MCF 10A (cell line): Measurements from ENCODE around the gene ZNF592. TPM values are rescaled to one million over a fixed set of nuclear protein-coding genes. Genes with fewer than 3 reads are reported as not detected.
A peak's percentile ranks its signal among the peaks of the same experiment; 100 is the strongest.

Experiments used
- BruUV-seq: library from RNA; stranded (reverse); fragments of 400-500 nt; replicated peaks from 2 replicates; lab custom pipeline; 2021; lab: Mats Ljungman, UMichigan
- CTCF ChIA-PET: fragments of 300-600 bp; sonication (Branson Sonifier 250); formaldehyde crosslinking; extraction: SDS; loops from one replicate; lab custom pipeline; 2021; ENCODE audit warnings: antibody characterized with exemption, inconsistent platforms; lab: Yijun Ruan, JAX
- POLR2A ChIA-PET: fragments of 300-600, 350-650 bp; sonication (Branson Sonifier 250); formaldehyde crosslinking; extraction: SDS; loops from one replicate; lab custom pipeline; 2020; ENCODE audit warnings: antibody characterized with exemption, inconsistent platforms; lab: Yijun Ruan, JAX
- DNase-seq: peaks from one replicate; pipeline ENCODE4 v3.0.0-alpha.2; 2018; ENCODE audit not compliant: unreplicated experiment
- H3K27ac Mint-ChIP-seq: one replicate; pipeline ENCODE4 v1.8.0; 2022; ENCODE audit warnings: mild to moderate bottlenecking, low read depth, mixed read lengths; ENCODE audit not compliant: unreplicated experiment
- H3K27me3 Mint-ChIP-seq: one replicate; pipeline ENCODE4 v1.8.0; 2022; ENCODE audit warnings: mixed read lengths; ENCODE audit not compliant: insufficient read depth, unreplicated experiment
- H3K36me3 Mint-ChIP-seq: one replicate; pipeline ENCODE4 v1.8.0; 2022; ENCODE audit warnings: mild to moderate bottlenecking, moderate library complexity, mixed read lengths; ENCODE audit not compliant: insufficient read depth, unreplicated experiment
- H3K4me1 Mint-ChIP-seq: one replicate; pipeline ENCODE4 v1.8.0; 2022; ENCODE audit warnings: mixed read lengths; ENCODE audit not compliant: insufficient read depth, unreplicated experiment
- H3K4me3 Mint-ChIP-seq: one replicate; pipeline ENCODE4 v1.8.0; 2022; ENCODE audit warnings: mild to moderate bottlenecking, moderate library complexity, mixed read lengths; ENCODE audit not compliant: unreplicated experiment
- H3K9me3 Mint-ChIP-seq: one replicate; pipeline ENCODE4 v1.8.0; 2022; ENCODE audit warnings: mixed read lengths; ENCODE audit not compliant: unreplicated experiment
- intact Hi-C: fragments of 100-400 bp; cut with micrococcal nuclease; formaldehyde crosslinking; loops from 2 replicates; pipeline ENCODE4 v1.14.1; 2022
- total RNA-seq: library from RNA; stranded (reverse); gene quantifications from 2 replicates; pipeline ENCODE4 v1.2.3, GENCODE V29; 2022
- TF ChIP-seq, protein P1 (sequence below): fragments of 200-600 bp; IDR thresholded peaks from one replicate; pipeline ENCODE4 v1.8.0; 2022; ENCODE audit warnings: antibody characterized with exemption, mild to moderate bottlenecking; ENCODE audit not compliant: unreplicated experiment

Gene ZNF592
- total RNA-seq, 1 experiment from 2014 or later: 27.5 TPM

- no TSS peak for BruUV-seq
- Mint-ChIP-seq H3K4me1 (no peaks in the 10 kb centered on the region), H3K4me3 (no peak overlapping the region), H3K27ac (no peak overlapping the region), H3K9me3 (no peaks in the 10 kb centered on the region), H3K36me3 (no peaks in the 10 kb centered on the region), H3K27me3 (peaks cover 28% of the 10 kb centered on the region)
- ChIA-PET POLR2A (interaction anchor here (0.7 kb wide), 1 partner anchor 85 kb away, joined by 3 read pairs; no protein-coding TSS in a partner anchor), CTCF (interaction anchor here (0.6 to 1.1 kb wide), 2 partner anchors 14 to 44 kb away, joined by 3 read pairs; no protein-coding TSS in a partner anchor)
- intact Hi-C loops: no loop called here
- DNase-seq: no peak
- TF ChIP-seq, protein P1, sequence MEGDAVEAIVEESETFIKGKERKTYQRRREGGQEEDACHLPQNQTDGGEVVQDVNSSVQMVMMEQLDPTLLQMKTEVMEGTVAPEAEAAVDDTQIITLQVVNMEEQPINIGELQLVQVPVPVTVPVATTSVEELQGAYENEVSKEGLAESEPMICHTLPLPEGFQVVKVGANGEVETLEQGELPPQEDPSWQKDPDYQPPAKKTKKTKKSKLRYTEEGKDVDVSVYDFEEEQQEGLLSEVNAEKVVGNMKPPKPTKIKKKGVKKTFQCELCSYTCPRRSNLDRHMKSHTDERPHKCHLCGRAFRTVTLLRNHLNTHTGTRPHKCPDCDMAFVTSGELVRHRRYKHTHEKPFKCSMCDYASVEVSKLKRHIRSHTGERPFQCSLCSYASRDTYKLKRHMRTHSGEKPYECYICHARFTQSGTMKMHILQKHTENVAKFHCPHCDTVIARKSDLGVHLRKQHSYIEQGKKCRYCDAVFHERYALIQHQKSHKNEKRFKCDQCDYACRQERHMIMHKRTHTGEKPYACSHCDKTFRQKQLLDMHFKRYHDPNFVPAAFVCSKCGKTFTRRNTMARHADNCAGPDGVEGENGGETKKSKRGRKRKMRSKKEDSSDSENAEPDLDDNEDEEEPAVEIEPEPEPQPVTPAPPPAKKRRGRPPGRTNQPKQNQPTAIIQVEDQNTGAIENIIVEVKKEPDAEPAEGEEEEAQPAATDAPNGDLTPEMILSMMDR: no peak
Measured at GRCh38 chr15:84832448-84833040, 84.2 kb downstream of the ZNF592 start.

DNA sequence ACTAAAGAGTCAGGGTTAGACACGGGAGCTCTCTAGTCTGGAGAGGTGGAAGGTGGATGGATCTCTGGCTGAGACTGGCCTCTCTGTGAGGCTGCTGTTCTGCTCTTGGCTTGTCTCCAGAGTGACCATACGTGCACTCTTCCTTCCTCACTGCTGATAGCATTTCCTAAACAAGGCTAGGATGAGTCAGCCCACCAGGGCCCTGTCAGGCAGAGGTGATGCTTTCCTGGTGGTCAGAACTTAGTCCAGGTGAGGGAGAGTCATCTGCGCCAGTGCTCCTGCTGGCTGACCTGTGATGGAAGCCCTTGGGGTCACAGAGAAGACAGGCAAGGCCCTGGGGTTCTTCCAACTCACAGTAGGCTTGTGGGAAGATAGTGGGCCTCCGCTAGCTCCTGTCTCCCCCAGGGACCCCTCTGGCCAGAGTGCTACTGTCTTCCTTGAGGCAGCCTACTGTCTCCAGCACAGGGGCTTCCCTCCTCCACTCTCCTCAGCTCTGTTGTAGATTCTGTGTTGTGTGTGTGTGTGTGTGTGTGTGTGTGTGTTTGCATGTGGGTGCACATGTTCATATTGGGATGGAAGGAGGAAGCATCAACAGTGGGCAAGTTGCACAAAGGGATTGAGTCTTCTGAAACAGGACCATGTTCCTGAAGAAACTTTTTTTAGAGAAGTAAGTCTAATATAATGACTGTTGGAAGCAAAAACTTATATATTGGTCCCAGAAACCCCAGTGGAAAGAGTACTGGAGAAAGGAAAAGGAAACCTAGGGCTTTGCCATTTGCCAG is 85.2 kb downstream of the ZNF592 start:
- TF ChIP-seq, protein P1: no peak
- no peaks in the 10 kb centered on the region for H3K9me3 Mint-ChIP-seq
- intact Hi-C loops: no loop called here
- no TSS peak for BruUV-seq
- H3K36me3 Mint-ChIP-seq: no peaks in the 10 kb centered on the region
- H3K27ac Mint-ChIP-seq: no peak overlapping the region
- DNase-seq: peak; percentile 22
- H3K4me3 Mint-ChIP-seq: no peak overlapping the region
- CTCF ChIA-PET: interaction anchor here (0.5 to 1.9 kb wide), 6 partner anchors 9 to 763 kb away, joined by 3 to 11 read pairs (median 4); no protein-coding TSS in a partner anchor
- no peaks in the 10 kb centered on the region for H3K4me1 Mint-ChIP-seq
- POLR2A ChIA-PET: interaction anchor here (0.7 to 0.8 kb wide), 2 partner anchors 25 to 84 kb away, joined by 3 to 4 read pairs; no protein-coding TSS in a partner anchor
- H3K27me3 Mint-ChIP-seq: peaks cover 37% of the 10 kb centered on the region

GRCh38 chr15:84834229-84834955 is 86.0 kb downstream of the ZNF592 start:
- intact Hi-C loops: no loop called here
- no peaks in the 10 kb centered on the region for H3K9me3 Mint-ChIP-seq
- H3K4me1 Mint-ChIP-seq: no peaks in the 10 kb centered on the region
- H3K27me3 Mint-ChIP-seq: peaks cover 37% of the 10 kb centered on the region
- TF ChIP-seq, protein P1: no peak
- DNase-seq: no peak
- H3K27ac Mint-ChIP-seq: no peak overlapping the region
- POLR2A ChIA-PET: interaction anchor here (0.8 kb wide), 1 partner anchor 25 kb away, joined by 4 read pairs; no protein-coding TSS in a partner anchor
- H3K36me3 Mint-ChIP-seq: no peaks in the 10 kb centered on the region
- BruUV-seq: no TSS peak
- H3K4me3 Mint-ChIP-seq: no peak overlapping the region
- CTCF ChIA-PET: interaction anchor here (0.5 to 1.9 kb wide), 7 partner anchors 10 to 764 kb away, joined by 3 to 11 read pairs (median 4); no protein-coding TSS in a partner anchor
